Measurements from ENCODE around the gene PKNOX2.
"Not testable (repeated sequence)": the region's sequence is repeated elsewhere in the genome, so short reads cannot be mapped to it uniquely, and the experiment has no call there.

The PKNOX2 gene

GRCh38 chr11:125214601-125215565 is 50.3 kb downstream of the PKNOX2 start:
- TF ChIP-seq, protein P1, sequence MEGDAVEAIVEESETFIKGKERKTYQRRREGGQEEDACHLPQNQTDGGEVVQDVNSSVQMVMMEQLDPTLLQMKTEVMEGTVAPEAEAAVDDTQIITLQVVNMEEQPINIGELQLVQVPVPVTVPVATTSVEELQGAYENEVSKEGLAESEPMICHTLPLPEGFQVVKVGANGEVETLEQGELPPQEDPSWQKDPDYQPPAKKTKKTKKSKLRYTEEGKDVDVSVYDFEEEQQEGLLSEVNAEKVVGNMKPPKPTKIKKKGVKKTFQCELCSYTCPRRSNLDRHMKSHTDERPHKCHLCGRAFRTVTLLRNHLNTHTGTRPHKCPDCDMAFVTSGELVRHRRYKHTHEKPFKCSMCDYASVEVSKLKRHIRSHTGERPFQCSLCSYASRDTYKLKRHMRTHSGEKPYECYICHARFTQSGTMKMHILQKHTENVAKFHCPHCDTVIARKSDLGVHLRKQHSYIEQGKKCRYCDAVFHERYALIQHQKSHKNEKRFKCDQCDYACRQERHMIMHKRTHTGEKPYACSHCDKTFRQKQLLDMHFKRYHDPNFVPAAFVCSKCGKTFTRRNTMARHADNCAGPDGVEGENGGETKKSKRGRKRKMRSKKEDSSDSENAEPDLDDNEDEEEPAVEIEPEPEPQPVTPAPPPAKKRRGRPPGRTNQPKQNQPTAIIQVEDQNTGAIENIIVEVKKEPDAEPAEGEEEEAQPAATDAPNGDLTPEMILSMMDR (conservative IDR thresholded peaks at IDR 0.05; ENCODE audit: control insufficient read depth, insufficient read depth, low read depth, low read length), result no peak
- DNase-seq (ENCODE audit: low read depth), result no peak
- H3K4me3 ChIP-seq (ENCODE audit: control insufficient read depth, low read depth, low read length), result no peak overlapping the region

GRCh38 chr11:125215976-125216375 is 51.4 kb downstream of the PKNOX2 start:
- no peak overlapping the region for H3K4me3 ChIP-seq (ENCODE audit: control insufficient read depth, low read depth, low read length)
- DNase-seq (ENCODE audit: low read depth), result no peak

DNA sequence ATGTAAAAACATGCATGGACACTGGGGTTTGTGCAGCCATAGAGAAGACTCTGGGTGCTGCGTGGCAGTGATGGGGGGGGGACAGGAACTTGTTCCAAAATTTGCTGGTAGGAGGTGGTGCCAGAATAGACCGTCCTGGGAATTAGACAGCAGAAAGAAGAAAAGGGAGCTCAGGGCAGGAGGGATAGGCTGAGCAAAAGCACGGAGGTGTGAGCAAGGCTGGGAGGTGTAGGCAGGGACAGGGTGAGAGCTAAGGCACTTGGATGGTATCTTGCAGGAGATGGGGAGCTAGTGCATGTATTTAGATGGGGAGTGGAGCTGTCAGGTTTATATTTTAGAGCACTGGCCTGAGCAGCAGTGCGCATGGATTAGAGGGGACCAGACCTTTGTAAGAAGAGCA is 53.8 kb downstream of the PKNOX2 start:
- DNase-seq (ENCODE audit: low read depth), result no peak
- no peak overlapping the region for H3K4me3 ChIP-seq (ENCODE audit: control insufficient read depth, low read depth, low read length)
- TF ChIP-seq, protein P1 (conservative IDR thresholded peaks at IDR 0.05; ENCODE audit: control insufficient read depth, insufficient read depth, low read depth, low read length), result no peak

More at GRCh38 chr11:125215976-125216375, 51.4 kb downstream of the PKNOX2 start:
- TF ChIP-seq, protein P1 (conservative IDR thresholded peaks at IDR 0.05; ENCODE audit: control insufficient read depth, insufficient read depth, low read depth, low read length), result no peak

DNA sequence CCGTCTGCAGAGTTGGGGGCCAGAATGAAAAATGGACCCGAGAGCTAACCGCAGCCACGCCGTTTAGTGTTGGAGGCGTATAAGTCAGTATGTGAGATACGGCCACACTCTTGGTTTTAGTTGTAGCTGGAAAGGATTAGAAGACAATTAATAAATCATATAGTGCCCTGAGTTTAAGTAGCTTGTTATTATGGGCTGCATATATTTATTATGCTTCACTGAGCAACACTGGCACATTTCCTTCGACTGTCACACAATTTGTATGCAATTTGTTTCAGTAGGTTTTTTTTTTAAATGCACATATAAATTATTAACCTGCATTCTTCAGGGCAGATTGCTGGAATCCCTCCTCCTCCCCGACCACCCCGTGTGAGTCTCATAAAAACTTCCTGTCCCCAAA is 56.9 kb downstream of the PKNOX2 start:
- H3K4me3 ChIP-seq (ENCODE audit: control insufficient read depth, low read depth, low read length), result no peak overlapping the region
- TF ChIP-seq, protein P1 (conservative IDR thresholded peaks at IDR 0.05; ENCODE audit: control insufficient read depth, insufficient read depth, low read depth, low read length), result no peak
- no peak for DNase-seq (ENCODE audit: low read depth)

DNA sequence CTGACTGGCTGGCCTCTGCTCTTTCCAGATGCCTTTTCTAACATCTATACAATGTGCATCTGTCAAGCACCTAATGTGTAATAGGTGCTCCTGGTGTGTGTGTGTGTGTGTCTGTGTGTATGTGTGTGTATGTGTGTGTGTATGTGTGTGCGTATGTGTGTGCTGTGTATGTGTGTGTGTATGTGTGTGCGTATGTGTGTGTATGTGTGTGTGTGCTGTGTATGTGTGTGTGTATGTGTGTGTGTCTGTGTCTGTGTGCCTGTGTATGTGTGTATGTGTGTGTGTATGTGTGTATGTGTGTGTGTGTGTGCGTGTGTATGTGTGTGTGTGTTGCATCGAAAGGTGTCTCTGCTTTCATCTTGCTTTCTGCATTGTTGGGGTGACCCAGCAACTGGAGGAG is 57.9 kb downstream of the PKNOX2 start:
- H3K4me3 ChIP-seq (ENCODE audit: control insufficient read depth, low read depth, low read length), result no peak overlapping the region
- no peak for DNase-seq (ENCODE audit: low read depth)
- TF ChIP-seq, protein P1 (conservative IDR thresholded peaks at IDR 0.05; ENCODE audit: control insufficient read depth, insufficient read depth, low read depth, low read length), result no peak

GRCh38 chr11:125223161-125223560 is 58.6 kb downstream of the PKNOX2 start:
- H3K4me3 ChIP-seq (ENCODE audit: control insufficient read depth, low read depth, low read length), result not testable (repeated sequence)

DNA sequence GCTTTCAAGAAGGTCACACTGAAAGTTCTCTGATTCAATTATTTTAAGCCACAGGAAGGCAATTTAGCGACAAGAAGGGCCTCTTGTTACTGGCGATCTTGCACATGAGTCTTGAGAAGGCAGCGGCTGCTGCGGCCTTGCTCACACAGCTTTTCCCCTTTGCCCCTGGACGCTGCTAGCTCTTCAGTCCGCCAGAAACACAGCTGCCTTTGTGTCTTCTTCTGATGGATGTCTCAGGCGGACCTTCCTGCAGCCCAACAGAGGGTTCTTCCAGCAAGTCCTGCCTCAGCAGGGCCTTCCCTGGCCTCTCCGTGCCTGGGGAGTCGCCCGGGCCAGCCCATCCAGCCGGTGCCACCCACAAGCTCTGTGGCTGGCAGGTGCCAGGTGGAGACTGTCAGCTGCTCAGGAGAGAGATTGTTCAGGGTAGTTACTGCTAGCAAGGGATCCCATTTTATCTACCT is 59.4 kb downstream of the PKNOX2 start:
- no peak overlapping the region for H3K4me3 ChIP-seq (ENCODE audit: control insufficient read depth, low read depth, low read length)
- TF ChIP-seq, protein P1 (conservative IDR thresholded peaks at IDR 0.05; ENCODE audit: control insufficient read depth, insufficient read depth, low read depth, low read length), result no peak
- DNase-seq (ENCODE audit: low read depth), result no peak

More at GRCh38 chr11:125223161-125223560, 58.6 kb downstream of the PKNOX2 start:
- DNase-seq (ENCODE audit: low read depth), result not testable (repeated sequence)

Data from fibroblast of mammary gland (primary cell).